Smooth muscle cell of the brain vasculature (primary cell): ENCODE measurements around the gene KRT34.
"Not testable (repeated sequence)": the region's sequence is repeated elsewhere in the genome, so short reads cannot be mapped to it uniquely, and the experiment has no call there.

ENCODE experiments used
- DNase-seq: peaks from one replicate; pipeline ENCODE4 v3.0.0-alpha.2; 2012; ENCODE audit warnings: low read depth, low spot score

KRT34 gene

GRCh38 chr17:41367426-41368075 lies 14.6 kb downstream of the KRT34 start:
- no peak for DNase-seq

GRCh38 chr17:41366070-41366469 lies 16.0 kb downstream of the KRT34 start:
- no peak for DNase-seq

DNA sequence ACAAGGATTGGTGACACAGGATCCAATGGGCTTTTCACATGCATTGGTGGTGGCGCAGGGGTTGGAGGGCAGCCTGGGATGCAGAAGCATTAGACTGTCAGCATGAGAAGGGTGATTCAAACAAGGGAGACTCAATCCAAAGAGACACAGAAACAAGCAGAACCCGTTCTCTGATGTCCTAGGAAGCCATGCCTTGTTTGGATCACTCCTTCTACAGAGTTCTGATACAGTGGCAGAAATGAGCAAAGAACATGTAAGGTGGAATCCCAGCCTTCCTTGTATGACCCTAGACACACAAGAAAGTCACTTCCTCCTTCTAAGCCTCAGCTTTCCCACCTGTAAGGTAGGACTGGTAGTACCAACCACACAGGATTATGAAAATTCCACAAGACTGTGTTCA lies 18.2 kb downstream of the KRT34 start:
- no peak for DNase-seq

DNA sequence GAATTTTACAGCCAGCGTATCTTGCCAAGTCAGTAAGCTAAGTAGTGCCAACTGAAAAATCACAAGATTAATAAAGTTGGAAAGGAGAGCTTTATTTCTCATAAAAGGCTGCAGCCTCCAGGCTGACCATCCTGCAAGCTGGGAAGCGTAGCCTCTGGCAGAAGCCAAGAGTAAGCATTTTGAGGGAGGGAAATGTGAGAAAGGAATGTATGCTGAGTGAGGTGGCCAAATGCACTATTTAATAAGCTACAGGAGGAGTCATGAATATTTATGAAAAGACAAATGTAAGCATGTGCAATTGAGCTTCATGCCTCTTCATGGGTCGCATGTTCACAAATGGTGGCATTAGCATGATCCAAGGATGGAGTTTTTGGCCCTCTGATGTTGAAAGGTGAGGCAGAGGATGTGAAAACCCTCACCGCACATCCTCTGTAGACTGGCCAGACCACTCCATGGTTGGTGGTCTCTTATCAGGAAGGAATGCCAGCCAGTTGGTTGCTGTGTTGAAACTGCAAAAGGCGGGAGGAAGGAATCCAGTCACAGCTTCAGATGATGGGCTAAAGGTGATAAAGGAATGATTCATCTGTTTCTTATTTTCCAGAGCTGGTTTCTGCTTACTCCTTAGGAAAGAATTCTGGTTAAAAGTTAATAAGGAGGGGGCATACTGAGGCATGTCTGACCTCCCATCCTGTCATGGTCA lies 21.7 kb downstream of the KRT34 start:
- DNase-seq: no peak

DNA sequence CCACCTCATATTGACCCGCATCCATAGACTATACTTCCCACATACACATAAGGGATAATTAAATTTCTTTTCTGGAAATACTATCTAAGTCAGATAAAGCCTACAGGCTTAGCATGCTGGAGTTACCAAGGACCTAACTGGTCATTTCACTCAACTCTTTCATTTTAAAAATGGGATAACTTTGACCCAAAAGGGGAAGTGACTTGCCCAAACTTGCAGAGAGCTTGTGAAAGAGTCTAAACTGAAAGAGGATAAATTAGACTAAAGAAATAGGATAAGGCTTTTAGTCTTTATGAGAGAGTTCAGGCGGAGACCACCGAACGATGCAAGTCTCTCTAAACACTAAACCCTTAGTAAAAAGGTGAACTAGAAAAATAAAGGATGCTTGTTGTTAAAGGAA lies 27.6 kb downstream of the KRT34 start:
- DNase-seq: no peak

DNA sequence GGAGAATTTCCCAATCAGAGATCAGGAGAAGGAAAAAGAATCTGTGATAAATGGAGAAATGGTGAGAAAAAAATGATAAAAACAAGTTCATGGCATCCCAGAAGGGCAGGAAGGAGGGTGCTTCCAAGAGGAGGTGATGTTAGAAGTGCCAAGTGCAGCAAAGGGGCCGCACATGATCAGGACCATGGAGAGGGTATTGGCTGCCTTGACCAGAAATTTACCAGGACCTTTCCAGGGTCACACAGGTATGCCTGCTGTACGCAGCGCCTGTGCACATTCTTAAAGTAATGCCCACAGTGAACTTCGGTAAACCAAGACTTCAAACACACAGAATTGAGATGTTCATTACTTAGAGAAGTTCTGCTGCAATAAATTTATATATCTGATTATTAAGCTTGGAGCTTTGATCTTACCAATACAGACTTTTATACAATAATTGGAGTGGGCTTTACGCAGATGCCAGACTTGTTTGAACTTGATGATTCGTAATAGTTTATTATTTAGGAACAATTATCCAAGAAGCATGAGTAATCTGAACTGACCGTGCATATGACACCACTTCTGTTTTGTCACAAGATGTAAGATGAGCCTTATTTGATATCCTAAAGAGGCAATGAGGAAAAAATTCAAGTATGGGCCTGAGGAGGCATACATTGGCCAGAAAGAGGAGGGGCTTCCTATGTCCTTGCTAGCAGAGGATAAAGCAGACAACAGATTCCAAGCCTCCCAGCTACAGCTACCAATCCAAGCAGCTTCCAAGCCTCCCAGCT lies 29.3 kb downstream of the KRT34 start:
- DNase-seq: no peak

DNA sequence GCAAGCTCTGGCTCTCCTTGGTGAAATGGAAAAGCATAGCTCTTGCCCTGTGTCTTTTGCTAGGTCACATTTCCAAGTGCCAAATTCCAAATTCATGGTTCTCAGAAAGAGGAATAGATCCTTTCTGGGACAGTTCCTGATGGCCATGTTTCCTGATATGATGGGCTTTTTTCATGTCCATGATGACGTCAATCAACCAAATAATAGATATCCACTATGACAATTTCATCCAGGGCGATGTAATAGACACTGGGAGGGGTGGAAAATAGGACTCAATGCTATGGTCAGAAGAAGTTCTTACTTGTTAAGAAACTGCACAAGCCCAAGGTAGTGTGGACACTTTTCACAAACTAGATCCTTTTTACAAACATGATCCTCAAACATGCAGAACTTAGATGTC lies 30.9 kb downstream of the KRT34 start:
- no peak for DNase-seq

- not testable (repeated sequence) for DNase-seq
Observed at GRCh38 chr17:41350381-41350878, 31.7 kb downstream of the KRT34 start, which contains the start of gene KRT33A. Gene KRT33A, minus strand, starts transcription at chr17:41350828. Its CDS starts 61 bp downstream, at chr17:41350767.

DNA sequence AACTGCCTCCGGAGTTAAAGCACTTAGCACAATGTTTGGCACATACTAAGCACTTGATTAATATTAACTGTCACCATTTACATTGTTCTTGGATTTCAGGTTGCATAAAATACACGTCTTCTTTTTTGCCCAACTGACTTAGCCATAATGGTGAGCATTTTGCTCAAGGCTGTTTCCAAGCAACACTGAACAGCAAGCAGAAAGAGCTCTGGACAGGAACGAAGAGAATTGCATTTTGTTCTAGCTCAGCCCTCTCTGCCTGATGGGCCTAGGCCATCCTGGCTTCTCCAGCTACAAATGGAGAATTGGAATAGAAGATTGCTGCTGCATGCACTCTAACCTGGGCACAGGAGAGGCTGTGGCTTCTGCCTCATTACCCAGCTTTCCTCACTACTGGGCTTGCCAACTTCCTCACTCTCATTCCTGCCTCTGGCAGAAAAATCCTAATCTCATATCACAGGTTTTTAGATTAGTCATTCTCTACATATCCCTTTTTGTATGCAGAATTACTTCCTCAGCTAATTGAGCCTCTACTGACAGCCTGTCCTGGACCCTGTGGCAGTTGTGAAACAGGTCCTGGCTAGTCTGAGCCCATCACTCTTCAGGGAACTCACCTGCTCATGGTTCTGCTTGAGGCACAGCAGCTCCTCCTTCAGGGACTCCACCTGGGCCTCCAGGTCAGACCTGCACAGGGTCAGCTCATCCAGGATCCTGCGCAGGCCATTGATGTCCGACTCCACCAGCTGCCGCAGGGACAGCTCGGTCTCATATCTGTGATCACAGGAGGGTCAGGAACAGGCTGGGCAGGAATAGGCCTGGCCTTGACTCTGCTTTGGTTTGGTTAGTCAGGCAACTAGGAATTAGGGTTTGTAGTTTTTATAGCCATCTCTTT lies 34.0 kb downstream of the KRT34 start:
- no peak for DNase-seq

GRCh38 chr17:41346421-41346820 lies 35.7 kb downstream of the KRT34 start:
- DNase-seq: not testable (repeated sequence)

GRCh38 chr17:41345992-41346391 lies 36.1 kb downstream of the KRT34 start:
- no peak for DNase-seq

DNA sequence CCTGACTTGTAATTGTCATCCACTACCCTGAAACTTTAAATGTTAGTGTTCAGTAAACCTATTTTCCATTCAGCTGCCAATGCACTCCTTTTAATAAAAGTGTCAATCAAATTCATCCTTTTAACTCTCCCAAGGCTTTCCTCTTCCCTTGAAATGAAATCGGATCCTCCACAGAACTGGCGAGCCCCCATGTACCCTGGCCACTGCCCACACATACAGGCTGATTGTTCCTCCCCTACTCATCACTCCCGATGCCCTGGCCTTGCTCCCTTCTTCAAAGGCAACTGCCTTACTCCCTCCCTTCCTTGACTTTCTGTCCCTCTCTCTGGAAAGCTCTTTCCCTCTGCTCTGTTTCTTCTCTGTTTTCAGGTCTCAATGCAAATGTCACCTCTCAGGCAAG lies 39.1 kb downstream of the KRT34 start:
- no peak for DNase-seq

DNA sequence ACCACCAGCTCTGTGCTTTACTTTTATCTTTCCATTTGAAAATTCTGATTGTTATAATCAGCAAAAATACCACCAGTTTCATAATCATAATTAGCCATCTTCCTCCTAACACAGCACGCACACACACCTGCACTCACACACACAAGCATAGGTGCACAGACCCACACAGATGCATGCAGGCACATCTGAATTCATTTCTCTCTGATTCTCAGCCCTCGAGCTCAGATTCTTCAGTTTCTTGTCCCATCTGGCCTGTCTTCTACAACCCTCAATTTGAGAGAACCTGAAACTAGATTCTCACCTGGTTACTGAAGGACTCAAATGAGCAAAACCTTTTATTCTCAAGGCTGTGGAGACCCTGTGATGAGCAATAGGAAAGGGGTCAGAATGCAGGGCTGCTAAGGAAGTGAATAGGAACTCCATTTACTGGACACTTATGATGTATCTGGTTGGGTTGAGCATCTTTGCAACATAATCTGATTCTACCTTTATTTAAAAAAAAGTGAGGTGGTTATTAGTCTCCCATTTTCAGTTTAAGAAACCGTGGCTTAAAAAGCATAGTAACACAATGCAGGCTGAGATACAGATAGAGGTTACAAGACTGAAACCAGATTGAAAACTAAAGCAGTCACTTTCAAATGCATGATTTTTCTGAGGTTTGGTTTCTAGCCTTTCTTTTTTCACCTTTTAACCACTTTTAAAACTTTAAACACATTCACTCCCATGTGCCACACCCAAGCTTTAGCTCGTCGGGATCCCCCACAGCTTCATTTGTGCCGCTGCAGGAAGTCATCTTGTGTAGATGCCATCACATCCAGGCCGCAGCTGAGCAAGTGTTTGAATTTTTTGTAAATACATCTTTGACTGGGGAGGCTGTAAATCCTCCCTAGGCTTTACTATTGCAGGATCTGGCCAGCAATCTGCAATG lies 40.9 kb downstream of the KRT34 start:
- DNase-seq: no peak

DNA sequence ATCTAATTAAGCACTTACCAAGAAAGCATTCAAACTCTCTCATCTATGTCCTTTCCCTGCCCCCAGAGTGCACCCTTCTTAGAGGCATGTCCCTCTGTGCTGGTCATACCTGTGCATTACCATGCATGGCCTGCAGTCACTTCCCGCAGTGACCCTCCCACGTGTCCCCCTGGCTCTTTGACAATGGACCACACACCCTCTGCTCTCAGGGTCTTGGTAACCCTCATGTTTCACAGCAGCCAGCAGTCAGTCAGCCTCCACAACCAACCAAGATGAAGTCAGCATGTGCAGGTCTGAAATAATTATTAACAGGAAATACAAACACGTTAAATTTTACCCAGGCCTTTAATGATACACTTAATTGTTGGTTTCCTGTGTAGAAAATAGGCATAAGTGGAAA lies 41.6 kb downstream of the KRT34 start:
- no peak for DNase-seq

DNA sequence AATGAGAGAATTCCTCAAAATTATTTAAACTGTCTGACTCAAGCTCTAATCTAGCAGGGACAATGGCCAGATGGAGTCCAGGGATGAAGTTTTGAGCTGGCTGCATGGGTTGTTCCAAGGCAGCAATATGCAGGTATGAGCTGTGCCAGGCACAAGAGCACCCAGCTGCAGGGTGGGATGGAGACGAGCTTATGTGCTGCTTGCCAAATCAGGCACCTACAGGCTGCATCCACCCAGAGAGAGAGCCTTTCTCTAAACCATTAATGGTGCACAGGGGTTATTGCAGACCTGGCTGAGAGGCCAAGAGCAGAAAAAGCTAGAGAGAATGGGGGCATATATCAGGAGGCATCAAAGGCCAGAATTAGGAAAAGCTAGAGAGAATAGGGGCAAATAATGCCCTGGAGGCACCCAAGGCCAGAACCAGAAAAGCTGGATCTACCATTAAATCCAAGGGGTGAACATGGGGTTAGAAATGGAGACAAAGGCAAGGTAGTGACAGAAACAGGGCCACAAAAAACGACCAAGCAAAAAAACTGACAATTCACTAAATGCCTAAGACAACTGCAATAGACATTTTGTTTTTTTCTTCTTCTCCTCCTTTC lies 42.4 kb downstream of the KRT34 start:
- no peak for DNase-seq

GRCh38 chr17:41338961-41339485 lies 43.1 kb downstream of the KRT34 start:
- no peak for DNase-seq

DNA sequence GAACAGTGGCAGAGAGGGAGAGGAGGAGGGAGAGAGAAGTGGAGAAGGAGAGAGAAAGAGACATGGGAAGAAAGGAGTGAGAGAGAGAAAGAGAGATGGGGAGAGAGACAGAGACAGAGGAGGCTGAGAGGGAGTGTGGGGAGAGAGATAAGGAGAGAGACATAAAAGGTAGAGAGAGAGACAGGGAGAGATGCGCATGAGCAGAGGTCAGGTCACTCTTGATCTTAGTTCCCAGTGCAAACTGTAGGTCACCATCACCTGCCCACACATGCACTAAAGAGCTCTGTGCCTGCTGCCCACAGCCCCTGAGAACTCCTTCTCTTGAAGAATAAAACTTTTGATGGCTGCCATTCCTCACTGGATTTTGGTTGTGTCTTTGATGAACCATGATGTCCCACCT lies 46.4 kb downstream of the KRT34 start:
- no peak for DNase-seq

DNA sequence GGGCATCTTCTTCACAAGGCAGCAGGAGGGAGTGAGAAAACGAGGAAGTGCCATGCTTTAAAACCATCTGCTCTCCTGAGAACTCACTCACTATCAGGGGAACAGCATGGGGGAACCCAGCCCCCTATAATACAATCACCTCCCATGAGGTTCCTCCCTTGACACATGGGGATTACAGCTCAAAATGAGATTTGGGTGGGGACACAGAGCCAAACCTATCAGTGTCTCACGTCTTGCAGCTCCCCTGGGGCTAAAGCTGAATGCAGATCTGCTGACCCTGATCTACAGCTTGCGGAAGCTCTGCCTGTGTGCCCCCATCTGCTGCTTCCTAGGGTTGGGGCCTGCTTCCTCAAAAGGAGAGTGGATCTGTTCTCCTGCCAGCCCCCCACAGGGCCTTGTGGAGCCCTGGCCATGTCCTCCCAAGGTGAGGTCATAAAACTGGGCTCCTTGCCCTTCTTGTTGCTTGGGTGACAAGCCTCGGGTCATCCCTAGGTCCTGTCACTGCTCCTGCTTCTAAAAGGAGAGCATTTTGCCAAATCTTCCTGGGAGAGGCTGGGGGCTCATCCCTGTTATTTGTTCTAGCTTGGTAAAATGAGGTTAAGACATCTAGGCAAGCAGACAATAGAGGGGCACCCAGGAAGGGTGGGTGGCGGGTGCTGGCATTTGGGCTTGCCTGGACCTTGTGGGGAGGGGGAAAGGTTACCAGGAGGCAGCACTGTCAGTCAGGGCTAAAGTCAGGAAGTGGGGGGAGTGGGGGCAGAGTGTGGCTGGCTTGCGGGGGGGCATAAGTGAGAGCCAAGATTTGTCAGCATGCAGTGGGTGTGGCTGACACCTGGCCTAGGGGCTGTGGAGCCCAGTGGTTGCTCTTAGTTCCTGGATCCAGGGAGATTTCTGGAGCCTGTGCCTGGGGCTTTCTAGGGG lies 47.5 kb downstream of the KRT34 start:
- DNase-seq: no peak

GRCh38 chr17:41333836-41334235 lies 48.3 kb downstream of the KRT34 start:
- no peak for DNase-seq
